Suprapubic skin (tissue), 3 donors: Measurements from ENCODE around the gene RFX2.
A peak's percentile ranks its signal among the peaks of the same experiment; 100 is the strongest.

ENCODE experiments used
- POLR2AphosphoS5 ChIP-seq, 3 donors: sonication (generic); formaldehyde crosslinking; IDR thresholded peaks; one replicate each; pipeline ENCODE4 v1.6.1; 2017; ENCODE audit warnings: antibody characterized with exemption in 3 of 3
- TF ChIP-seq, protein P1 (sequence below), 2 donors: fragments of 200-600 bp in 1 of 2; fragments of 450-650 bp in 1 of 2; sonication (generic) in 1 of 2; IDR thresholded peaks; one replicate each; pipeline ENCODE4 v1.5.1; 2016 to 2019; ENCODE audit warnings: antibody characterized with exemption in 2 of 2, mild to moderate bottlenecking in 1 of 2, moderate library complexity in 1 of 2

DNA sequence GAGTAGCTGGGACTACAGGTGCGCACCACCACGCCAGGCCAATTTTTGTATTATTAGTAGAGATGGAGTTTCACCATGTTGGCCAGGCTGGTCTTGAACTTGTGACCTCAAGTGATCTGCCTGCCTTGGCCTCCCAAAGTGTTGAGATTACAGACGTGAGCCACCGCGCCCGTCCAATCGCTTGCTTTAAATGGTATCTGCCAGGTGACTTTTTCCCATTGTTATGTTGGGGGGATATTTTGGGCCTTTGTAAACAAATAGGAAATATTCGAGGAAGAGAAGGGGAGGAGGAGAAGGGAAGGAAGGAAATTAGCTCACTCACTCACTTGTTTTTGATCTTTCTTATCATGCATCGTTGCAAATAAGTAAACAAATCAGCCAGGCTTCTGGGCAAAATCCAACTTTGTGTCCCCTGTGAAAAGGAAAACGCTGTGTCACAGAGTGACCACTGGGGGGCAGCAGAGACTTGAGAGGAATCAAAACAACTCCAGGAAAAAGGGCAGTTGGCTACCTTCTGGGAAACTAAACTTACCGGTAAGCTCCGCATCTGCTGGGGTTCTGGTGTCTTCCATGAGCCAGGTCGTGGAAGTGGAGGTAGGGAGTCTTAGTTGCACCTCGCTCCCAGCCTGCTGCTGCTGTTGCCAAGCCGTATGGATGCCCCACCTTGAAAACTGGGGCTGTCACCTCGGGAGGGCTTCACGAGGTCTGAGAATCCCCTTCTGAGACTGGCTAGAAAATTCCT, 123.1 kb downstream of the RFX2 start:
- TF ChIP-seq, protein P1, sequence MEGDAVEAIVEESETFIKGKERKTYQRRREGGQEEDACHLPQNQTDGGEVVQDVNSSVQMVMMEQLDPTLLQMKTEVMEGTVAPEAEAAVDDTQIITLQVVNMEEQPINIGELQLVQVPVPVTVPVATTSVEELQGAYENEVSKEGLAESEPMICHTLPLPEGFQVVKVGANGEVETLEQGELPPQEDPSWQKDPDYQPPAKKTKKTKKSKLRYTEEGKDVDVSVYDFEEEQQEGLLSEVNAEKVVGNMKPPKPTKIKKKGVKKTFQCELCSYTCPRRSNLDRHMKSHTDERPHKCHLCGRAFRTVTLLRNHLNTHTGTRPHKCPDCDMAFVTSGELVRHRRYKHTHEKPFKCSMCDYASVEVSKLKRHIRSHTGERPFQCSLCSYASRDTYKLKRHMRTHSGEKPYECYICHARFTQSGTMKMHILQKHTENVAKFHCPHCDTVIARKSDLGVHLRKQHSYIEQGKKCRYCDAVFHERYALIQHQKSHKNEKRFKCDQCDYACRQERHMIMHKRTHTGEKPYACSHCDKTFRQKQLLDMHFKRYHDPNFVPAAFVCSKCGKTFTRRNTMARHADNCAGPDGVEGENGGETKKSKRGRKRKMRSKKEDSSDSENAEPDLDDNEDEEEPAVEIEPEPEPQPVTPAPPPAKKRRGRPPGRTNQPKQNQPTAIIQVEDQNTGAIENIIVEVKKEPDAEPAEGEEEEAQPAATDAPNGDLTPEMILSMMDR (IDR thresholded peaks at IDR 0.05) = peak; percentile 78 to 90
- no peak for TF ChIP-seq POLR2AphosphoS5 (IDR thresholded peaks at IDR 0.05)
